ENCODE data around the gene PHACTR3.

The PHACTR3 gene

GRCh38 chr20:59603176-59603575 lies 1.2 kb upstream of the PHACTR3 start:
- no peak for DNase-seq (ENCODE audit: low read depth)
- no peak overlapping the region for H3K4me3 ChIP-seq (ENCODE audit: low read depth, low read length)
- TF ChIP-seq CTCF (IDR thresholded peaks at IDR 0.05; ENCODE audit: low read depth, low read length, missing control alignments), result no peak

GRCh38 chr20:59604741-59605600 lies 631 bp downstream of the PHACTR3 start:
- no peak for DNase-seq (ENCODE audit: low read depth)
- no peak for TF ChIP-seq CTCF (IDR thresholded peaks at IDR 0.05; ENCODE audit: low read depth, low read length, missing control alignments)
- H3K4me3 ChIP-seq (ENCODE audit: low read depth, low read length), result no peak overlapping the region

GRCh38 chr20:59605601-59606364 lies 1.4 kb downstream of the PHACTR3 start:
- no peak for DNase-seq (ENCODE audit: low read depth)
- H3K4me3 ChIP-seq (ENCODE audit: low read depth, low read length), result no peak overlapping the region
- TF ChIP-seq CTCF (IDR thresholded peaks at IDR 0.05; ENCODE audit: low read depth, low read length, missing control alignments), result no peak

- H3K4me3 ChIP-seq (ENCODE audit: low read depth, low read length), result no peak overlapping the region
- no peak for DNase-seq (ENCODE audit: low read depth)
- no peak for TF ChIP-seq CTCF (IDR thresholded peaks at IDR 0.05; ENCODE audit: low read depth, low read length, missing control alignments)
Measured at GRCh38 chr20:59606566-59606965, 2.2 kb downstream of the PHACTR3 start.

DNA sequence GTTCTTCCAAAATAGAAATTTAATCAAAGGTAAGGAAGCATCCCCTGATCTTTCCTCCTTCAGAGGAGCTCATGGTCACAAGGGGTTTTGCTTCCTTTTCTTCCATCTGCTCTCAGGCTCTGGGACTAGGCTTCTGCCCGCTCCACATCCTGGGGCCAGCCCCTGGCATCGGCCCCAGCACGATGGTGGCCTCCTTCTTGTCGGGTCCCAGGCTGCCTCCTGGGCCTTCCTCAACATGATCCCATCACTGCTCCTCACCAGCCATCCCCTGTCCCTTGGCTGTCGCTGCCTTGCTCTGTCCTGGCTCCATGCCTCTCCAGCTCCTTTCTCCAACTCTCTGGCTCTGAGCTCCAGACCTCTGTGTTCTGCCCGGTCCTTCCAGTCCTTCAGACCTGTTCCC lies 4.1 kb downstream of the PHACTR3 start:
- H3K4me3 ChIP-seq (ENCODE audit: low read depth, low read length), result no peak overlapping the region
- no peak for TF ChIP-seq CTCF (IDR thresholded peaks at IDR 0.05; ENCODE audit: low read depth, low read length, missing control alignments)
- no peak for DNase-seq (ENCODE audit: low read depth)

DNA sequence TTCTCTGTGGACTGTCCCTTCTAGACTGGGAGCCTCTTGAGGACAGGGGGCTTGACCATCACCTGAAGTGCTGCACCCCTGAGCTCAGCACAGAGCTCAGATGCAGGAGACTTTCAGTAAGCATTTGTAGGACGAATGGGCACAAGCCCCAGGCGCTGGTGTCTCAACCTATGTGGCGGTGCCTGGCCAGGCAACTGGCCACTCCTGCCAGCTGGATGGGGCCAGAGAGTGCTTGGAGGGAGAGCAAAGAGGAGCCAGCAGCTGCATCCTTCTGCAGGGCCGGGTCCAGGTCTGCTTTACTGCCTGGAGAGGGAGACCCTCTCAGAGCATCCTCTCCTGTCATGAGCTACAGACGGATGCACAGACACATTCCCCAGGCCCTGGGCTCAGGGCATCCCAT lies 4.5 kb downstream of the PHACTR3 start:
- DNase-seq (ENCODE audit: low read depth), result no peak
- no peak overlapping the region for H3K4me3 ChIP-seq (ENCODE audit: low read depth, low read length)
- no peak for TF ChIP-seq CTCF (IDR thresholded peaks at IDR 0.05; ENCODE audit: low read depth, low read length, missing control alignments)

Data from GM12864 (cell line).